HepG2 (cell line): ENCODE results near the gene CIBAR2. TPM values are rescaled to one million over a fixed set of nuclear protein-coding genes. Genes with fewer than 3 reads are reported as not detected.
A peak's percentile ranks its signal among the peaks of the same experiment; 100 is the strongest.

ENCODE experiments used
- FLYWCH1 ChIP-seq: sonication (generic); formaldehyde crosslinking; IDR thresholded peaks from 2 replicates; pipeline ENCODE4 v1.8.1; 2023; ENCODE audit warnings: mild to moderate bottlenecking, missing genetic modification reagents
- FOXO1 ChIP-seq: sonication (generic); formaldehyde crosslinking; IDR thresholded peaks from 2 replicates; pipeline ENCODE4 v1.4.0; 2020; ENCODE audit warnings: missing genetic modification reagents
- HMG20B ChIP-seq: conservative IDR thresholded peaks from 2 replicates; pipeline ENCODE4 v1.6.1; 2016; ENCODE audit warnings: missing genetic modification reagents, missing compliant biosample characterization
- HNRNPL ChIP-seq: fragments of 200-400 bp; formaldehyde crosslinking; IDR thresholded peaks from 2 replicates; pipeline ENCODE4 v1.6.1; 2017; ENCODE audit warnings: mild to moderate bottlenecking, low read depth, low read length
- IRF1 ChIP-seq: sonication (generic); formaldehyde crosslinking; IDR thresholded peaks from 2 replicates; pipeline ENCODE4 v1.4.0; 2020; ENCODE audit warnings: low read depth, mild to moderate bottlenecking, missing genetic modification reagents
- IRF2 ChIP-seq: IDR thresholded peaks from 2 replicates; pipeline ENCODE4 v1.6.1; 2018; ENCODE audit warnings: missing genetic modification reagents, missing compliant biosample characterization
- PBX3 ChIP-seq: sonication (generic); formaldehyde crosslinking; IDR thresholded peaks from 2 replicates; pipeline ENCODE4 v1.8.1; 2023; ENCODE audit warnings: missing genetic modification reagents, inconsistent platforms, borderline replicate concordance
- POLR2AphosphoS2 ChIP-seq: IDR thresholded peaks from 2 replicates; pipeline ENCODE4 v1.6.1; 2011; ENCODE audit warnings: low read depth, low read length, improper control_type of control experiment
- PRMT3 ChIP-seq: sonication (generic); formaldehyde crosslinking; IDR thresholded peaks from 2 replicates; pipeline ENCODE4 v1.8.1; 2022; ENCODE audit warnings: low read depth, mild to moderate bottlenecking, moderate library complexity, missing genetic modification reagents, borderline replicate concordance
- RBFOX2 ChIP-seq: fragments of 200-400 bp; formaldehyde crosslinking; IDR thresholded peaks from 2 replicates; pipeline ENCODE4 v1.6.1; 2017; ENCODE audit warnings: low read depth, mild to moderate bottlenecking, low read length
- RBM39 ChIP-seq: fragments of 200-400 bp; formaldehyde crosslinking; IDR thresholded peaks from one replicate; pipeline ENCODE4 v1.6.1; 2018; ENCODE audit warnings: antibody characterized with exemption, mild to moderate bottlenecking, low read depth, low read length; ENCODE audit not compliant: poor library complexity, severe bottlenecking
- REL ChIP-seq: sonication (generic); formaldehyde crosslinking; conservative IDR thresholded peaks from 2 replicates; pipeline ENCODE4 v1.8.0; 2022; ENCODE audit warnings: mild to moderate bottlenecking, missing genetic modification reagents, moderate library complexity
- THAP11 ChIP-seq: IDR thresholded peaks from 2 replicates; pipeline ENCODE4 v1.6.1; 2016; ENCODE audit warnings: missing biosample characterization, missing genetic modification reagents
- ZBTB26 ChIP-seq: IDR thresholded peaks from 2 replicates; pipeline ENCODE4 v1.6.1; 2016; ENCODE audit warnings: missing compliant biosample characterization, missing genetic modification reagents, borderline replicate concordance
- ZBTB38 ChIP-seq: sonication (generic); formaldehyde crosslinking; IDR thresholded peaks from 2 replicates; pipeline ENCODE4 v1.5.1; 2020; ENCODE audit warnings: mild to moderate bottlenecking, missing genetic modification reagents
- ZEB1 ChIP-seq: IDR thresholded peaks from 2 replicates; pipeline ENCODE4 v1.6.1; 2012; ENCODE audit warnings: mild to moderate bottlenecking, low read depth, inconsistent platforms; ENCODE audit not compliant: insufficient replicate concordance
- ZFP62 ChIP-seq: sonication (generic); formaldehyde crosslinking; IDR thresholded peaks from 2 replicates; pipeline ENCODE4 v1.4.0; 2020; ENCODE audit warnings: missing genetic modification reagents
- ZHX1 ChIP-seq: sonication (generic); formaldehyde crosslinking; IDR thresholded peaks from 2 replicates; pipeline ENCODE4 v1.8.1; 2022; ENCODE audit warnings: low read depth, mild to moderate bottlenecking, missing genetic modification reagents
- ZNF121 ChIP-seq: sonication (generic); formaldehyde crosslinking; IDR thresholded peaks from 2 replicates; pipeline ENCODE4 v1.5.0; 2020; ENCODE audit warnings: mild to moderate bottlenecking, missing genetic modification reagents
- ZNF224 ChIP-seq: sonication (generic); formaldehyde crosslinking; IDR thresholded peaks from 2 replicates; pipeline ENCODE4 v1.5.0; 2020; ENCODE audit warnings: mild to moderate bottlenecking, missing genetic modification reagents
- ZNF274 ChIP-seq: sonication (generic); formaldehyde crosslinking; IDR thresholded peaks from 2 replicates; pipeline ENCODE4 v1.5.1; 2020; ENCODE audit warnings: mild to moderate bottlenecking, missing genetic modification reagents
- ZNF331 ChIP-seq: sonication (generic); formaldehyde crosslinking; IDR thresholded peaks from 2 replicates; pipeline ENCODE4 v1.4.0; 2020; ENCODE audit warnings: missing genetic modification reagents
- ZNF337 ChIP-seq: sonication (generic); formaldehyde crosslinking; IDR thresholded peaks from 2 replicates; pipeline ENCODE4 v1.5.1; 2020; ENCODE audit warnings: missing genetic modification reagents, low read depth, mild to moderate bottlenecking, borderline replicate concordance
- ZNF761 ChIP-seq: sonication (generic); formaldehyde crosslinking; conservative IDR thresholded peaks from 2 replicates; pipeline ENCODE4 v1.4.0; 2020; ENCODE audit warnings: mild to moderate bottlenecking, missing genetic modification reagents
- ZNF792 ChIP-seq: IDR thresholded peaks from 2 replicates; pipeline ENCODE4 v1.6.1; 2016
- polyA plus RNA-seq, 8 experiments: library from polyadenylated mRNA; depleted of rRNA in 3 of 8; stranded (reverse) in 7 of 8; unstranded in 1 of 8; fragments of >200 nt; fragmentation: Illumina TruSeq in 4 of 8; extraction: Trizol in 4 of 8; gene quantifications; 2 replicates each; pipeline versions ENCODE4 v1.2.1 to v1.2.3, GENCODE V29; 2011 to 2016; ENCODE audit warnings: low read depth in 4 of 8, missing spikeins in 1 of 8, mixed read lengths in 1 of 8; ENCODE audit not compliant: insufficient read depth in 1 of 8
- total RNA-seq, 5 experiments: library from RNA; depleted of rRNA; stranded (reverse); fragments of >200 nt; fragmentation: Illumina TruSeq; extraction: Trizol; gene quantifications; 2 replicates each; pipeline ENCODE4 v1.2.3, GENCODE V29; 2016; ENCODE audit warnings: low read depth in 1 of 5

CIBAR2 gene
- total and polyA plus RNA-seq, 2 of the 13 experiments (the other 11 are each of a cell fraction or from before 2014, with no cell fraction given) = not detected

GRCh38 chr16:85136702-85137322 is 24.5 kb upstream of the CIBAR2 start (continued):
- TF ChIP-seq RBFOX2 (no peak), HNRNPL (no peak; the same call in 1 of the 2 replicates), ZHX1 (CRISPR knock-in tag) (peak; percentile 67; the same call in 1 of the 2 replicates), FLYWCH1 (CRISPR knock-in tag) (peak; percentile 50; the same call in 1 of the 2 replicates), ZNF761 (CRISPR knock-in tag) (peak; percentile 82; the same call in 1 of the 2 replicates), RBM39 (no peak), ZNF274 (CRISPR knock-in tag) (peak; percentile 62), ZNF331 (CRISPR knock-in tag) (peak; percentile 66), IRF1 (no peak), POLR2AphosphoS2 (no peak; the same call in 1 of the 2 replicates), ZNF121 (CRISPR knock-in tag) (0 out of 2 replicates have a peak, but pooled peaks have one; percentile 4), ZNF337 (CRISPR knock-in tag) (no peak), PRMT3 (CRISPR knock-in tag) (peak; percentile 81; the same call in 1 of the 2 replicates), ZBTB26 (CRISPR knock-in tag) (peak; percentile 63; the same call in 1 of the 2 replicates), IRF2 (CRISPR knock-in tag) (peak; percentile 77), ZNF792 (CRISPR knock-in tag) (peak; percentile 82; the same call in 1 of the 2 replicates), ZNF224 (CRISPR knock-in tag) (no peak), HMG20B (CRISPR knock-in tag) (no peak; the same call in 1 of the 2 replicates), ZBTB38 (CRISPR knock-in tag) (no peak), ZFP62 (CRISPR knock-in tag) (no peak), ZEB1 (peak; percentile 73), PBX3 (CRISPR knock-in tag) (no peak), FOXO1 (CRISPR knock-in tag) (no peak; the same call in 1 of the 2 replicates), THAP11 (CRISPR knock-in tag) (no peak), REL (CRISPR knock-in tag) (no peak)
